ENCODE results near the gene RSBN1. TPM values are rescaled to one million over a fixed set of nuclear protein-coding genes. Genes with fewer than 3 reads are reported as not detected.

RSBN1 gene
- total RNA-seq, 1 donor from 2014 or later, result 22.7 TPM

- Histone ChIP-seq H3K9me3 (no peaks in the 10 kb centered on the region), H3K27ac (no peak overlapping the region)
Observed at GRCh38 chr1:113779542-113779941, 32.7 kb downstream of the RSBN1 start.

GRCh38 chr1:113777561-113777960 is 34.7 kb downstream of the RSBN1 start:
- no peak overlapping the region for H3K4me3 ChIP-seq
- no peaks in the 10 kb centered on the region for H3K27me3 ChIP-seq
- H3K36me3 ChIP-seq, result peaks cover 10 to 19% of the 10 kb centered on the region in 2 donors
- no peaks in the 10 kb centered on the region for H3K9me3 ChIP-seq
- no peak for TF ChIP-seq CTCF (IDR thresholded peaks at IDR 0.05)
- no peak for DNase-seq (ENCODE audit: low spot score in 2 of 2)
- H3K4me1 ChIP-seq, result peaks cover 0 to 12% of the 10 kb centered on the region in 2 donors
- intact Hi-C loops (cut with DNase I), result no loop called here
- no peak overlapping the region for H3K27ac ChIP-seq

More at GRCh38 chr1:113779542-113779941, 32.7 kb downstream of the RSBN1 start:
- intact Hi-C loops (cut with DNase I), result no loop called here
- peaks cover 10 to 13% of the 10 kb centered on the region in 2 donors for H3K36me3 ChIP-seq
- H3K27me3 ChIP-seq, result no peaks in the 10 kb centered on the region
- no peak for DNase-seq (ENCODE audit: low spot score in 2 of 2)
- H3K4me1 ChIP-seq, result peaks cover 3 to 27% of the 10 kb centered on the region in 2 donors
- TF ChIP-seq CTCF (IDR thresholded peaks at IDR 0.05), result no peak
- no peak overlapping the region for H3K4me3 ChIP-seq

GRCh38 chr1:113770031-113770430 is 42.2 kb downstream of the RSBN1 start:
- H3K27me3 ChIP-seq, result no peaks in the 10 kb centered on the region
- no peaks in the 10 kb centered on the region for H3K4me1 ChIP-seq
- no peak for TF ChIP-seq CTCF (IDR thresholded peaks at IDR 0.05)
- DNase-seq (ENCODE audit: low spot score in 2 of 2), result no peak
- peaks cover 5 to 34% of the 10 kb centered on the region in 2 donors for H3K36me3 ChIP-seq
- intact Hi-C loops (cut with DNase I), result no loop called here
- H3K27ac ChIP-seq, result no peak overlapping the region
- H3K9me3 ChIP-seq, result no peaks in the 10 kb centered on the region
- no peak overlapping the region for H3K4me3 ChIP-seq

- intact Hi-C loops (cut with DNase I), result no loop called here
- TF ChIP-seq CTCF (IDR thresholded peaks at IDR 0.05), result no peak
- no peak for DNase-seq (ENCODE audit: low spot score in 2 of 2)
- Histone ChIP-seq H3K9me3 (no peaks in the 10 kb centered on the region), H3K36me3 (peaks cover 4 to 37% of the 10 kb centered on the region in 2 donors), H3K27me3 (no peaks in the 10 kb centered on the region), H3K27ac (no peak overlapping the region), H3K4me3 (no peak overlapping the region), H3K4me1 (no peaks in the 10 kb centered on the region)
Observed at GRCh38 chr1:113769601-113769970, 42.7 kb downstream of the RSBN1 start.

- no peak for TF ChIP-seq CTCF (IDR thresholded peaks at IDR 0.05)
- intact Hi-C loops (cut with DNase I), result no loop called here
- no peak overlapping the region for H3K27ac ChIP-seq
- H3K36me3 ChIP-seq, result peaks cover 4 to 35% of the 10 kb centered on the region in 2 donors
- H3K27me3 ChIP-seq, result no peaks in the 10 kb centered on the region
- no peaks in the 10 kb centered on the region for H3K9me3 ChIP-seq
- H3K4me3 ChIP-seq, result no peak overlapping the region
- DNase-seq (ENCODE audit: low spot score in 2 of 2), result no peak
- no peaks in the 10 kb centered on the region for H3K4me1 ChIP-seq
Observed at GRCh38 chr1:113768916-113769600, 43.2 kb downstream of the RSBN1 start.
